K562 (cell line): Measurements from ENCODE around the gene HIP1R. TPM values are rescaled to one million over a fixed set of nuclear protein-coding genes. Genes with fewer than 3 reads are reported as not detected.
A peak's percentile ranks its signal among the peaks of the same experiment; 100 is the strongest.

Experiments
- ATF7 ChIP-seq: fragments of 450-650 bp; IDR thresholded peaks from 2 replicates; pipeline ENCODE4 v1.7.1; 2014; ENCODE audit warnings: mild to moderate bottlenecking, moderate library complexity
- CREM ChIP-seq: IDR thresholded peaks from 2 replicates; pipeline ENCODE4 v1.6.1; 2014; ENCODE audit warnings: antibody characterized with exemption, low read depth
- DIDO1 ChIP-seq: fragments of 450-650 bp; IDR thresholded peaks from 2 replicates; pipeline ENCODE4 v1.6.1; 2016; ENCODE audit warnings: low read depth, missing biosample characterization, missing genetic modification characterization
- DPF2 ChIP-seq: fragments of 450-650 bp; IDR thresholded peaks from 2 replicates; pipeline ENCODE4 v1.6.1; 2016
- ERF ChIP-seq: fragments of 450-650 bp; formaldehyde crosslinking; IDR thresholded peaks from 2 replicates; pipeline ENCODE4 v1.4.0; 2020; ENCODE audit warnings: mild to moderate bottlenecking, mixed read lengths
- ETV5 ChIP-seq: sonication (generic); formaldehyde crosslinking; IDR thresholded peaks from 2 replicates; pipeline ENCODE4 v1.4.0; 2020; ENCODE audit warnings: low read depth, mild to moderate bottlenecking, missing genetic modification reagents
- GABPB1 ChIP-seq: sonication (generic); formaldehyde crosslinking; IDR thresholded peaks from 2 replicates; pipeline ENCODE4 v1.8.0; 2022; ENCODE audit warnings: mild to moderate bottlenecking, missing genetic modification reagents
- HNRNPK ChIP-seq: fragments of 200-400 bp; formaldehyde crosslinking; IDR thresholded peaks from one replicate; pipeline ENCODE4 v1.6.1; 2018; ENCODE audit warnings: mild to moderate bottlenecking, low read depth, low read length; ENCODE audit not compliant: poor library complexity, severe bottlenecking
- NR2C2 ChIP-seq, 2 experiments: fragments of 200-800 bp in 1 of 2; sonication (Bioruptor generic) in 1 of 2; sonication (generic) in 1 of 2; formaldehyde crosslinking in 1 of 2; IDR thresholded peaks; 2 replicates each; pipeline versions ENCODE4 v1.6.1 to v1.8.0; 2016 to 2022; ENCODE audit warnings: mild to moderate bottlenecking in 1 of 2, missing compliant biosample characterization in 1 of 2, missing genetic modification characterization in 1 of 2, missing genetic modification reagents in 1 of 2
- RBM14 ChIP-seq: fragments of 200-400 bp; formaldehyde crosslinking; IDR thresholded peaks from 2 replicates; pipeline ENCODE4 v1.6.1; 2018; ENCODE audit warnings: low read depth, mild to moderate bottlenecking, low read length, moderate library complexity, borderline replicate concordance; ENCODE audit not compliant: insufficient read depth
- RFX1 ChIP-seq: fragments of 450-650 bp; IDR thresholded peaks from 2 replicates; pipeline ENCODE4 v1.6.1; 2016; ENCODE audit warnings: mild to moderate bottlenecking, moderate library complexity
- SAFB ChIP-seq: fragments of 200-400 bp; formaldehyde crosslinking; IDR thresholded peaks from 2 replicates; pipeline ENCODE4 v1.6.1; 2017; ENCODE audit warnings: low read depth, low read length, borderline replicate concordance
- SIRT6 ChIP-seq: IDR thresholded peaks from one replicate; pipeline ENCODE4 v1.6.1; 2012; ENCODE audit warnings: low read depth, mild to moderate bottlenecking, control low read depth, inconsistent platforms, low read length, moderate library complexity
- SMAD1 ChIP-seq: fragments of 150-350 bp; IDR thresholded peaks from 2 replicates; pipeline ENCODE4 v1.6.1; 2014; ENCODE audit warnings: low read length, low read depth; ENCODE audit not compliant: partially characterized antibody
- SNIP1 ChIP-seq: fragments of 450-650 bp; IDR thresholded peaks from 2 replicates; pipeline ENCODE4 v1.7.1; 2017; ENCODE audit warnings: low read depth, mild to moderate bottlenecking
- TEAD1 ChIP-seq, 2 experiments: fragments of 450-650 bp in 1 of 2; sonication (generic) in 1 of 2; formaldehyde crosslinking; IDR thresholded peaks; 2 replicates each; pipeline versions ENCODE4 v1.4.0 to v1.8.0; 2020 to 2022; ENCODE audit warnings: mild to moderate bottlenecking in 2 of 2, missing genetic modification reagents in 1 of 2
- ZBTB43 ChIP-seq: sonication (generic); formaldehyde crosslinking; IDR thresholded peaks from 2 replicates; pipeline ENCODE4 v1.8.0; 2023; ENCODE audit warnings: mild to moderate bottlenecking, missing genetic modification reagents
- ZKSCAN3 ChIP-seq: fragments of 250-450 bp; sonication (Bioruptor Pico); IDR thresholded peaks from 2 replicates; pipeline ENCODE4 v1.4.0; 2020
- ZNF3 ChIP-seq: fragments of 250-450 bp; sonication (Bioruptor Pico); IDR thresholded peaks from 2 replicates; pipeline ENCODE4 v1.5.0; 2021; ENCODE audit warnings: mild to moderate bottlenecking, moderate library complexity
- ZNF639 ChIP-seq, 2 experiments: fragments of 200-800 bp in 1 of 2; sonication (Bioruptor generic) in 1 of 2; sonication (generic) in 1 of 2; formaldehyde crosslinking in 1 of 2; IDR thresholded peaks in 1 of 2; conservative IDR thresholded peaks in 1 of 2; 2 replicates each; pipeline versions ENCODE4 v1.5.0 to v1.6.1; 2016 to 2020; ENCODE audit warnings: missing compliant biosample characterization in 1 of 2, missing genetic modification characterization in 1 of 2, missing genetic modification reagents in 1 of 2
- ZNF699 ChIP-seq: fragments of 250-450 bp; sonication (Bioruptor Pico); IDR thresholded peaks from 2 replicates; pipeline ENCODE4 v1.8.0; 2021; ENCODE audit warnings: mild to moderate bottlenecking, moderate library complexity; ENCODE audit not compliant: insufficient replicate concordance
- polyA plus RNA-seq, 8 experiments: library from polyadenylated mRNA; depleted of rRNA in 4 of 8; stranded (reverse) in 5 of 8; unstranded in 3 of 8; fragments of >200 nt; fragmentation: Nextera tagmentation in 2 of 8; fragmentation: Illumina TruSeq in 1 of 8; extraction: Ambion mirVana in 2 of 8; extraction: Trizol in 1 of 8; gene quantifications; 2 replicates each; pipeline versions ENCODE4 v1.2.1 to v1.2.3, GENCODE V29; 2011 to 2014; ENCODE audit warnings: inconsistent platforms in 1 of 8, missing spikeins in 1 of 8
- total RNA-seq, 7 experiments: library from RNA; depleted of rRNA in 6 of 7; stranded (reverse); fragments of >200 nt in 6 of 7; fragmentation: Illumina TruSeq in 2 of 7; extraction: Trizol in 2 of 7; gene quantifications; 2 replicates each; pipeline versions ENCODE4 v1.2.1 to v1.2.3, GENCODE V29; 2011 to 2021; ENCODE audit warnings: low replicate concordance in 1 of 7
- TF ChIP-seq, protein P1 (sequence below): fragments of 250-450 bp; sonication (Bioruptor Pico); IDR thresholded peaks from 2 replicates; pipeline ENCODE4 v1.6.1; 2021; ENCODE audit warnings: mild to moderate bottlenecking
- TF ChIP-seq, protein P2 (sequence below): fragments of 450-650 bp; formaldehyde crosslinking; IDR thresholded peaks from 2 replicates; pipeline ENCODE4 v1.4.0; 2022; ENCODE audit warnings: missing genetic modification characterization

The HIP1R gene
- total and polyA plus RNA-seq, 9 of the 15 experiments (the other 6 are each of a cell fraction or from before 2014, with no cell fraction given), result 0.15 to 31.0 (median 14.2) TPM

DNA sequence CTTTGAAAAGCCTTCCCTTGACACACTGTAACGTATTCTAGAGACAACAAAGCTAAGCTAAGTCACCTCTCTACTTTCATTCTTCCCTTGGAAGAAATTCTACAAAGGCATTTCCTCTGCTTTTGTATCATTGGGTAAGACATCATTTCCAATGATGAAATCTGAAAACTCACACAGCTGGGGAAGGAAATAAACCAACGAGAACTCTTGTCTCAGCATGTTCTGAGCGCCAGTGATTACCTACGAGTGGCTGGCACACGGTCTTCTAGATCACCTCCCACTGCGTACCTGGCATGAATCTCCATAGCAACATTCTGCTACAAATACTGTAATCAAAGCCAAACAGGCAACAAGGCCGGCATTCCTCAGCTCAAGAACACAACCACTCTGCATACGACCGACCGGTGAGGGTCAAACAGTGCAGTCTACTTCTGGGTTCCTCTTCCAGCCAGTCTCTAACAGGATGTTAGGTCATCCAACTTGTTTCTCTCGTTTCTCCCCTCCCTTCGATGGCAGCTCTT lies 53.0 kb downstream of the HIP1R start (continued):
- TF ChIP-seq SNIP1, result 0 out of 2 replicates have a peak, but pooled peaks have one; percentile 3
- TF ChIP-seq, protein P1, sequence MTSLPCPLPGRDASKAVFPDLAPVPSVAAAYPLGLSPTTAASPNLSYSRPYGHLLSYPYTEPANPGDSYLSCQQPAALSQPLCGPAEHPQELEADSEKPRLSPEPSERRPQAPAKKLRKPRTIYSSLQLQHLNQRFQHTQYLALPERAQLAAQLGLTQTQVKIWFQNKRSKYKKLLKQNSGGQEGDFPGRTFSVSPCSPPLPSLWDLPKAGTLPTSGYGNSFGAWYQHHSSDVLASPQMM (CRISPR knock-in tag), result no peak
- TF ChIP-seq ZNF3, result no peak
- TF ChIP-seq ZBTB43, result no peak
- no peak for TF ChIP-seq SAFB
- TF ChIP-seq SIRT6, result no peak
- peak; percentile 49; the same call in 1 of the 2 replicates for TF ChIP-seq CREM
- TF ChIP-seq HNRNPK, result no peak
- TF ChIP-seq, protein P2, sequence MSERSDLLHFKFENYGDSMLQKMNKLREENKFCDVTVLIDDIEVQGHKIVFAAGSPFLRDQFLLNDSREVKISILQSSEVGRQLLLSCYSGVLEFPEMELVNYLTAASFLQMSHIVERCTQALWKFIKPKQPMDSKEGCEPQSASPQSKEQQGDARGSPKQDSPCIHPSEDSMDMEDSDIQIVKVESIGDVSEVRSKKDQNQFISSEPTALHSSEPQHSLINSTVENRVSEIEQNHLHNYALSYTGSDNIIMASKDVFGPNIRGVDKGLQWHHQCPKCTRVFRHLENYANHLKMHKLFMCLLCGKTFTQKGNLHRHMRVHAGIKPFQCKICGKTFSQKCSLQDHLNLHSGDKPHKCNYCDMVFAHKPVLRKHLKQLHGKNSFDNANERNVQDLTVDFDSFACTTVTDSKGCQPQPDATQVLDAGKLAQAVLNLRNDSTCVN, result 0 out of 2 replicates have a peak, but pooled peaks have one; percentile 20
- TF ChIP-seq NR2C2 (CRISPR knock-in tag; IDR thresholded peaks at IDR 0.05), result no peak
- TF ChIP-seq NR2C2 (tag; IDR thresholded peaks at IDR 0.05), result peak; percentile 32; the same call in 1 of the 2 replicates
- TF ChIP-seq ZNF639 (CRISPR knock-in tag; conservative IDR thresholded peaks at IDR 0.05 in 1 of 2, IDR thresholded peaks at IDR 0.05 in 1 of 2), result 0 out of 4 replicates have a peak, but pooled peaks of 1 of the 2 experiments have one; percentile 23
- TF ChIP-seq SMAD1, result no peak
- TF ChIP-seq ETV5, result peak; percentile 49; the same call in 1 of the 2 replicates
- TF ChIP-seq ATF7, result peak; percentile 32
- 0 out of 2 replicates have a peak, but pooled peaks have one; percentile 44 for TF ChIP-seq DPF2
- TF ChIP-seq RFX1, result peak; percentile 69
- TF ChIP-seq ERF (CRISPR knock-in tag), result 0 out of 2 replicates have a peak, but pooled peaks have one; percentile 47
- no peak for TF ChIP-seq ZNF699 (CRISPR knock-in tag)
- TF ChIP-seq RBM14, result no peak
- no peak for TF ChIP-seq ZKSCAN3 (CRISPR knock-in tag)
- no peak for TF ChIP-seq DIDO1 (tag)
- peak in 1 of 2 experiments; percentile 14; a peak in 1 of 4 replicates for TF ChIP-seq TEAD1 (CRISPR knock-in tag; IDR thresholded peaks at IDR 0.05)
- no peak for TF ChIP-seq GABPB1 (CRISPR knock-in tag)
